ENCODE measurements around the gene MMP15.

MMP15 gene

DNA sequence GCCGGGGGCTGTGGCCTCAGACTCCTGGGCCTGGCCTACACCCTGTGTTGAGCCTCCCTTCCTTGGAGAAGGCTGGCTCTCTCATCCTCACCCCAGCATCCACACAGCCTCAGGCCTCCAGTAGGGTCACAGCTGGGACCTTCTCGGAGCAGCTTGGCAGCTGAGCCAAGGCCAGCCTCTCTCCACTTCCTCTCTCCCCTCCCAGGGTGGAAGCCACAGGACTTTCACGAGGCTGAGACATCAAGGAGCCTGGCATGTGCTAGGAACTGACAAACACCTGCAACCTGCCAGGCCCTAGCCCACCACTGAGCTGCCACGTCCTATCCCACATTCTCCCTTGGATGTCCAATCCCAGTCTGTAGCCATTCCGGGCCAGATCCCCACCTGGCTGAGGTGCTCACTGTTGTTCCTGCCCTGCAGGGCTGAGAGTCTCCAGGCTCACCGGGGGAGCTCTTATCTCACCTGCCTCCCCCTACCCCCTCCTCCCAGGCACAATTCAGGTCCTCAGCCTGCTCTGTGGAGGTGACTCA is 3.1 kb downstream of the MMP15 start:
- peaks cover 12% of the 10 kb centered on the region for H3K27me3 ChIP-seq (replicated peaks)
- no peak overlapping the region for H3K4me3 ChIP-seq (ENCODE audit: low read depth, low read length)
- H3K36me3 ChIP-seq (replicated peaks), result no peaks in the 10 kb centered on the region
- in situ Hi-C loops (cut with HindIII; ENCODE audit: low pct_ligation_motif_present, low sequenced_read_pairs), result no loop called here
- TF ChIP-seq, protein P1, sequence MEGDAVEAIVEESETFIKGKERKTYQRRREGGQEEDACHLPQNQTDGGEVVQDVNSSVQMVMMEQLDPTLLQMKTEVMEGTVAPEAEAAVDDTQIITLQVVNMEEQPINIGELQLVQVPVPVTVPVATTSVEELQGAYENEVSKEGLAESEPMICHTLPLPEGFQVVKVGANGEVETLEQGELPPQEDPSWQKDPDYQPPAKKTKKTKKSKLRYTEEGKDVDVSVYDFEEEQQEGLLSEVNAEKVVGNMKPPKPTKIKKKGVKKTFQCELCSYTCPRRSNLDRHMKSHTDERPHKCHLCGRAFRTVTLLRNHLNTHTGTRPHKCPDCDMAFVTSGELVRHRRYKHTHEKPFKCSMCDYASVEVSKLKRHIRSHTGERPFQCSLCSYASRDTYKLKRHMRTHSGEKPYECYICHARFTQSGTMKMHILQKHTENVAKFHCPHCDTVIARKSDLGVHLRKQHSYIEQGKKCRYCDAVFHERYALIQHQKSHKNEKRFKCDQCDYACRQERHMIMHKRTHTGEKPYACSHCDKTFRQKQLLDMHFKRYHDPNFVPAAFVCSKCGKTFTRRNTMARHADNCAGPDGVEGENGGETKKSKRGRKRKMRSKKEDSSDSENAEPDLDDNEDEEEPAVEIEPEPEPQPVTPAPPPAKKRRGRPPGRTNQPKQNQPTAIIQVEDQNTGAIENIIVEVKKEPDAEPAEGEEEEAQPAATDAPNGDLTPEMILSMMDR (IDR thresholded peaks at IDR 0.05; ENCODE audit: low read depth, low read length, missing control alignments), result no peak
- DNase-seq, result no peak
- H3K27ac ChIP-seq, result no peak overlapping the region

DNA sequence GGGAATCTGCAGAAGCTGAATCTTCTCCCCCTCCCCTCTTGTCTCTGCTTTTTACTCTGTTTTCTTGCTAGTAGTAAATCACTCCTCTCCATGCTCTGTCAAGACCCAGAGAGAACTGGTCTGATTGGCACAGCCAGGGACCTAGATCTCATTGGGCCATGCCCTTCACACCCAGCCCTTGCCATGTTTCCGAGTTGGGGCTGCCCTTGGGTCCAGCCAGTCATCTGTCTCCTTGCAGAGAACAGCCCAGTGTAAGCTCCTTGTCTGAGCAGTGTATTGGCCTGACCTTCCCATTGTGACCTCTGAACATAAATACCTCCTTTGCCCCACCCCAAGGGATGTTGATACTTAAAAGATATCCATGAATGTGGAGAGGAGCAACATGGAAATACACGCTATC is 3.9 kb downstream of the MMP15 start:
- H3K4me3 ChIP-seq (ENCODE audit: low read depth, low read length), result no peak overlapping the region
- TF ChIP-seq, protein P1 (IDR thresholded peaks at IDR 0.05; ENCODE audit: low read depth, low read length, missing control alignments), result no peak
- H3K27me3 ChIP-seq (replicated peaks), result peaks cover 12% of the 10 kb centered on the region
- in situ Hi-C loops (cut with HindIII; ENCODE audit: low pct_ligation_motif_present, low sequenced_read_pairs), result no loop called here
- no peaks in the 10 kb centered on the region for H3K36me3 ChIP-seq (replicated peaks)
- DNase-seq, result no peak
- no peak overlapping the region for H3K27ac ChIP-seq

DNA sequence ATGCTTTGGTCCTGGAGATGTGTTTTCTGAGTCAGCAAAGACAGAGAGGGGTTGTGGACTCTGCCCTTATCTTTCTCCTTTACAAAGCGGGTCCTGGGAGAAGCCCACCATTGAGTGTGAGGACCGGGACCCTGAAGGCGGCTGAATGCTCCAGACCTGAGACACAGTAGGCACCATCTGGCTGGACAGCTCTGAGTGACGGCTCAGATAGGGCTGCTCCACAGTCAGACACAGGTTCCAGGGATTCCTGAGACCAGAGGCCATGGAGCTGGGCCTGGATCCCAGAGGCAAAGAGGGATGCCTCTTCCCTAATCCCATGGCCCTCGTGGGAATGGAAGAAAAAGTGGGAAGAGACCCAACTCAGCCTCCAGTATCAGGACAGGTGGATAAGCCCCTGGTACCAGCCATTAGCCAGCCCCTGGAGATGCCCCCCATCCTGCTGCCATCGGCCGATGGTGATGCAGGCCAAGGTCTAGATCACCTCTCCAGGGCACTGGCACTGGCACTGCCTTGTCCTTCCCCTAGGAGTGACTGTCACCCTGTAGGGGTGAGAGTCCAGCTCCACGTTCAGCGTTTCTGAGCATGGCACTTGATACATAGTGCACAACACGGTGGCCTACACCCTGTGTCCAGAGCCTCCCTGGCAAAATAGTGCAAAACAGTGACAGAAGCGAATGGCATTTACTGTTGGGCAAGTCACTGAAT is 4.7 kb downstream of the MMP15 start:
- no peak for DNase-seq
- Histone ChIP-seq H3K36me3 (replicated peaks) (no peaks in the 10 kb centered on the region), H3K4me3 (ENCODE audit: low read depth, low read length) (no peak overlapping the region), H3K27ac (no peak overlapping the region), H3K27me3 (replicated peaks) (peaks cover 12% of the 10 kb centered on the region)
- TF ChIP-seq, protein P1 (IDR thresholded peaks at IDR 0.05; ENCODE audit: low read depth, low read length, missing control alignments), result no peak
- in situ Hi-C loops (cut with HindIII; ENCODE audit: low pct_ligation_motif_present, low sequenced_read_pairs), result no loop called here

DNA sequence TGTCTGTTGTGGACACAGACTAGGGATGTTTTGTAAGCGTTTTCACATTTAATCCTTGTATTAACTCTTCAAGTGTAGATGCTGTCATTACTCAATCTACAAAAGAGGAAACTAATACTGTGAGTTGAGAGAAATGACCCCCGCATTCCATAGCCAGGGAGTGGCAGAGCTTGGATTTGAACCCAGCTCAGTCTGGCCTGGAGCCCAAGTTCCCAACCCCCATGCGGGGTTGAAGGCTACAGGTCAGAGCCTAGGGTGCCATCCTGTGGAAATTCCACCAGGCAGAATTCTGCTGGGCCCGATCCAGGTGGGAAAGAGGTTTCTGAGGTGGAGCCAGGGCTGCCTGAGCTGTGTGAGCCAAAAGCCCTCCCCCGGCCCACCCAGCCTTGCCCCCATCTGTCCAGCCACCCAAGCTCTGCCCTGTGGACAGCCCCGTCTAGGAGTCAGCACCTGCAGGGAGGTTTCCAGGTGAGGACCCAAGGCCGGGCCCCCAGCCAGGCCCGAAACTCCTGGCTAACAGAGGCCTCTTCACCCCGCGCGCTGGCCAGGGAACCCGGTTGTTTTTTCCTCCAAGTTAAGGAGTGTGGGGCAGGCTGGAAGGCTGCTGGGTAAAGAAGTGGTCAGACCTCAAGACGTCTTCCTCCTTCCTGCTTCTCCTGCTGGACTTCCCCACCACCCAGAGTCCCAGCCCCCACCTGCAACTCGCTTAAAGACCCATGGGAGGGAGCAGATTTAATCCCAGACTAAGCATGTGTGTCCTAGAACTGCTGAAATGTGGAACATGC is 5.7 kb downstream of the MMP15 start:
- no peak overlapping the region for H3K4me3 ChIP-seq (ENCODE audit: low read depth, low read length)
- H3K27me3 ChIP-seq (replicated peaks), result peaks cover 12% of the 10 kb centered on the region
- DNase-seq, result no peak
- in situ Hi-C loops (cut with HindIII; ENCODE audit: low pct_ligation_motif_present, low sequenced_read_pairs), result no loop called here
- no peaks in the 10 kb centered on the region for H3K36me3 ChIP-seq (replicated peaks)
- no peak overlapping the region for H3K27ac ChIP-seq
- TF ChIP-seq, protein P1 (IDR thresholded peaks at IDR 0.05; ENCODE audit: low read depth, low read length, missing control alignments), result no peak

DNA sequence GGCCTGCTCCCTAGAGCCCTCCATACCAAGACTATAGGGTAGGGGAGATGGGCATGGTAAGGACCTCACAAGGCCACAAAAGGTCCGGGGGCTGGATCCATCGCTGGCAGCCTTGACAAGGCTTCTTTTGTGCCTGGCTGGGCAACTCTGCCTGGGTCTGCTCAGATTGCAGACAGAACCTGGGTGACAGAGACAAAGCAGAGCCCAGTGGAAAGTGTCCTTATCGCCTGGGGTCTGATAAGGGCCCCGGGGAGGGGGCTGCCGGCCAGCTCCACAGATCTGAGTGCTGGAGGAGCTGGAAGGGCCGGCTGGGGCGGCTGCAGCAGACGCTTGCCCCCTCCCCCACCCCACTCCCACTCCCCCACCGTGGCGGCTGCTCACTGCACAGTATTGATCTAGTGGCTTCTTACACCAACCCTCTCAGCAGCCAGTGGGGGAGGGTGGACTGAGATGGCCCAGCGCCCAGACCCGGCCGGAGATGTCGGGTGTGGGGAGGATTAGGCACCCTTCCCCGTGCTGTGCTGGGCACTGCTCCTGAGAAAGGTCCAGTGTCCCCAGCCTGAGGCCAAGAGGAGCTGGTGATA is 7.2 kb downstream of the MMP15 start:
- TF ChIP-seq, protein P1 (IDR thresholded peaks at IDR 0.05; ENCODE audit: low read depth, low read length, missing control alignments), result no peak
- Histone ChIP-seq H3K27ac (no peak overlapping the region), H3K27me3 (replicated peaks) (no peaks in the 10 kb centered on the region), H3K36me3 (replicated peaks) (no peaks in the 10 kb centered on the region), H3K4me3 (ENCODE audit: low read depth, low read length) (no peak overlapping the region)
- in situ Hi-C loops (cut with HindIII; ENCODE audit: low pct_ligation_motif_present, low sequenced_read_pairs), result no loop called here
- DNase-seq, result no peak

Measured in brain microvascular endothelial cell (primary cell).